ENCODE data around the gene JAZF1. TPM values are rescaled to one million over a fixed set of nuclear protein-coding genes. Genes with fewer than 3 reads are reported as not detected.

The JAZF1 gene
- total and polyA plus RNA-seq, 2 of the 8 experiments (the other 6 are each of a cell fraction or from before 2014, with no cell fraction given): 2.6 to 21.8 TPM

- Histone ChIP-seq H3K4ac (replicated peaks; ENCODE audit: insufficient read length, low read depth, low read length) (no peak overlapping the region), H3K36me3 (ENCODE audit: control insufficient read depth in 2 of 4, insufficient read depth in 4 of 4, low read length in 3 of 4) (no peaks in the 10 kb centered on the region), H2BK12ac (ENCODE audit: low read depth, low read length) (no peak overlapping the region), H3K79me2 (ENCODE audit: control insufficient read depth in 1 of 2, insufficient read depth in 2 of 2, low read length in 2 of 2) (no peaks in the 10 kb centered on the region), H4K20me1 (replicated peaks in 1 of 2; ENCODE audit: control insufficient read depth in 1 of 2, insufficient read depth in 2 of 2, low read length in 2 of 2) (peaks cover 3 to 5% of the 10 kb centered on the region in 2 experiments), H3K4me3 (ENCODE audit: extremely low read depth in 1 of 4, insufficient read depth in 2 of 4, low read depth in 3 of 4, low read length in 4 of 4) (no peak overlapping the region), H3K23ac (ENCODE audit: insufficient read length) (no peak overlapping the region), H4K91ac (replicated peaks; ENCODE audit: insufficient read length, low read length) (no peak overlapping the region), H3K23me2 (ENCODE audit: low read depth, low read length) (no peaks in the 10 kb centered on the region), H3K18ac (ENCODE audit: extremely low read depth, low read length) (no peak overlapping the region), H4K5ac (ENCODE audit: insufficient read length, low read depth, low read length) (no peak overlapping the region), H3K9ac (replicated peaks in 1 of 4; ENCODE audit: extremely low read depth in 1 of 4, low read depth in 3 of 4, low read length in 3 of 4) (no peak overlapping the region), H2BK120ac (replicated peaks; ENCODE audit: low read depth, low read length) (no peak overlapping the region), H3K14ac (ENCODE audit: insufficient read length) (no peak overlapping the region), H3K27ac (ENCODE audit: low read depth, low read length) (no peak overlapping the region), H3K4me1 (replicated peaks in 1 of 4; ENCODE audit: control insufficient read depth in 3 of 4, insufficient read depth in 4 of 4, low read length in 3 of 4) (peaks cover 0 to 3% (median 0%) of the 10 kb centered on the region in 4 experiments; a peak in 1 of 7 replicates), H2AK5ac (ENCODE audit: low read depth, low read length) (no peak overlapping the region), H2BK5ac (ENCODE audit: low read depth, low read length) (no peak overlapping the region), H3K79me1 (ENCODE audit: low read depth, low read length) (no peaks in the 10 kb centered on the region), H2BK20ac (ENCODE audit: low read length) (no peak overlapping the region), H3K27me3 (replicated peaks in 1 of 4; ENCODE audit: control insufficient read depth in 3 of 4, extremely low read depth in 1 of 4, insufficient read depth in 3 of 4, low read length in 3 of 4) (no peaks in the 10 kb centered on the region), H3K4me2 (ENCODE audit: insufficient read depth in 1 of 2, low read depth in 2 of 2, low read length in 2 of 2) (no peak overlapping the region), H4K8ac (ENCODE audit: extremely low read depth, insufficient read depth, low read length) (no peak overlapping the region), H2AFZ (ENCODE audit: low read length) (no peak overlapping the region), H3K9me3 (ENCODE audit: insufficient read depth in 2 of 2, low read depth in 1 of 2, low read length in 1 of 2) (no peaks in the 10 kb centered on the region), H3K56ac (replicated peaks; ENCODE audit: insufficient read length, low read depth, low read length) (no peak overlapping the region), H2BK15ac (ENCODE audit: low read length) (no peak overlapping the region)
- FAIRE-seq (no peak), DNase-seq (ENCODE audit: low read depth in 1 of 2, low spot score in 2 of 2) (no peak)
- ChIA-PET CTCF (ENCODE audit: partially characterized antibody) (interaction anchor here (0.9 to 2.1 kb wide), 3 partner anchors 16 to 109 kb away, joined by 3 to 6 read pairs (median 4); no protein-coding TSS in a partner anchor), POLR2A (ENCODE audit: partially characterized antibody) (no interaction called here)
- TF ChIP-seq CEBPB (IDR thresholded peaks at IDR 0.05; ENCODE audit: low read depth, low read length) (peak; percentile 53; the same call in 1 of the 2 replicates), BCL11A (IDR thresholded peaks at IDR 0.05; ENCODE audit: low read depth in 2 of 2, low read length in 2 of 2) (no peak), TAF1 (IDR thresholded peaks at IDR 0.05; ENCODE audit: low read depth, low read length) (no peak), CBX8 (IDR thresholded peaks at IDR 0.05; ENCODE audit: borderline replicate concordance, low read depth, low read length) (no peak)
- WGBS, 2 experiments (ENCODE audit: extremely low coverage in 1 of 2, insufficient coverage in 1 of 2, insufficient read length in 1 of 2, insufficient replicate concordance in 2 of 2, low coverage in 1 of 2, low lambda C conversion rate in 2 of 2, missing lambda C conversion rate in 1 of 2): 90% methylated on average over 3 of the region's 3 CpGs; no CpG with 5 or more reads in 1 of the 2 experiments
Measured at GRCh38 chr7:28028471-28028870, 152.1 kb downstream of the JAZF1 start.

All from H1 (cell line).